ENCODE data around the gene TBC1D14. TPM values are rescaled to one million over a fixed set of nuclear protein-coding genes. Genes with fewer than 3 reads are reported as not detected.

The TBC1D14 gene
- total and polyA plus RNA-seq, 4 donors: 12.9 to 59.7 (median 25.9) TPM

GRCh38 chr4:6893449-6894085, 16.1 kb upstream of the TBC1D14 start:
- DNase-seq (no peak), ATAC-seq (ENCODE audit: low FRiP score) (no peak)
- Histone ChIP-seq H3K4me3 (ENCODE audit: low read length in 2 of 2) (no peak overlapping the region), H3K36me3 (ENCODE audit: control insufficient read depth in 1 of 2, insufficient read depth in 2 of 2, low read length in 1 of 2) (no peaks in the 10 kb centered on the region), H3K9me3 (ENCODE audit: control insufficient read depth, low read length) (no peaks in the 10 kb centered on the region), H3K27ac (ENCODE audit: low read depth in 1 of 2, low read length in 2 of 2) (no peak overlapping the region), H3K4me1 (ENCODE audit: control insufficient read depth in 1 of 2, insufficient read depth in 2 of 2, low read length in 2 of 2) (no peaks in the 10 kb centered on the region), H3K27me3 (ENCODE audit: control insufficient read depth in 1 of 2, insufficient read depth in 2 of 2, low read length in 1 of 2) (no peaks in the 10 kb centered on the region)
- intact Hi-C loops (cut with DNase I): no loop called here
- 75 to 81% methylated on average over 7 of the region's 7 CpGs for WGBS, 2 donors

- ATAC-seq (ENCODE audit: low FRiP score) (no peak), DNase-seq (no peak)
- intact Hi-C loops (cut with DNase I): no loop called here
- no peaks in the 10 kb centered on the region for H3K27me3 ChIP-seq (ENCODE audit: control insufficient read depth in 1 of 2, insufficient read depth in 2 of 2, low read length in 1 of 2)
- H3K4me3 ChIP-seq (ENCODE audit: low read length in 2 of 2): no peak overlapping the region
- no peaks in the 10 kb centered on the region for H3K4me1 ChIP-seq (ENCODE audit: control insufficient read depth in 1 of 2, insufficient read depth in 2 of 2, low read length in 2 of 2)
- H3K36me3 ChIP-seq (ENCODE audit: control insufficient read depth in 1 of 2, insufficient read depth in 2 of 2, low read length in 1 of 2): no peaks in the 10 kb centered on the region
- no peak overlapping the region for H3K27ac ChIP-seq (ENCODE audit: low read depth in 1 of 2, low read length in 2 of 2)
- no peaks in the 10 kb centered on the region for H3K9me3 ChIP-seq (ENCODE audit: control insufficient read depth, low read length)
- 91 to 93% methylated on average over 3 of the region's 3 CpGs for WGBS, 2 donors
These were observed 15.5 kb upstream of the TBC1D14 start for GRCh38 chr4:6894086-6894478.

GRCh38 chr4:6894528-6895498, 14.8 kb upstream of the TBC1D14 start:
- no peaks in the 10 kb centered on the region for H3K27me3 ChIP-seq (ENCODE audit: control insufficient read depth in 1 of 2, insufficient read depth in 2 of 2, low read length in 1 of 2)
- no peaks in the 10 kb centered on the region for H3K9me3 ChIP-seq (ENCODE audit: control insufficient read depth, low read length)
- H3K27ac ChIP-seq (ENCODE audit: low read depth in 1 of 2, low read length in 2 of 2): no peak overlapping the region
- ATAC-seq (ENCODE audit: low FRiP score) (no peak), DNase-seq (no peak)
- H3K4me1 ChIP-seq (ENCODE audit: control insufficient read depth in 1 of 2, insufficient read depth in 2 of 2, low read length in 2 of 2): no peaks in the 10 kb centered on the region
- H3K36me3 ChIP-seq (ENCODE audit: control insufficient read depth in 1 of 2, insufficient read depth in 2 of 2, low read length in 1 of 2): no peaks in the 10 kb centered on the region
- H3K4me3 ChIP-seq (ENCODE audit: low read length in 2 of 2): no peak overlapping the region
- WGBS, 2 donors: 87 to 88% methylated on average over 29 of the region's 29 CpGs
- intact Hi-C loops (cut with DNase I): no loop called here

- H3K27me3 ChIP-seq (ENCODE audit: control insufficient read depth in 1 of 2, insufficient read depth in 2 of 2, low read length in 1 of 2): no peaks in the 10 kb centered on the region
- intact Hi-C loops (cut with DNase I): no loop called here
- no peaks in the 10 kb centered on the region for H3K4me1 ChIP-seq (ENCODE audit: control insufficient read depth in 1 of 2, insufficient read depth in 2 of 2, low read length in 2 of 2)
- WGBS, 2 donors: 84% methylated on average over 5 of the region's 5 CpGs; no CpG with 5 or more reads in 1 of the 2 donors
- ATAC-seq (ENCODE audit: low FRiP score): no peak
- H3K4me3 ChIP-seq (ENCODE audit: low read length in 2 of 2): no peak overlapping the region
- no peak overlapping the region for H3K27ac ChIP-seq (ENCODE audit: low read depth in 1 of 2, low read length in 2 of 2)
- H3K36me3 ChIP-seq (ENCODE audit: control insufficient read depth in 1 of 2, insufficient read depth in 2 of 2, low read length in 1 of 2): no peaks in the 10 kb centered on the region
- DNase-seq: no peak
- no peaks in the 10 kb centered on the region for H3K9me3 ChIP-seq (ENCODE audit: control insufficient read depth, low read length)
These were observed 13.6 kb upstream of the TBC1D14 start for GRCh38 chr4:6896035-6896434.

GRCh38 chr4:6898763-6899162, 10.9 kb upstream of the TBC1D14 start:
- 88 to 92% methylated on average over 3 of the region's 3 CpGs for WGBS, 2 donors
- no peak overlapping the region for H3K4me3 ChIP-seq (ENCODE audit: low read length in 2 of 2)
- intact Hi-C loops (cut with DNase I): no loop called here
- no peak overlapping the region for H3K27ac ChIP-seq (ENCODE audit: low read depth in 1 of 2, low read length in 2 of 2)
- no peaks in the 10 kb centered on the region for H3K4me1 ChIP-seq (ENCODE audit: control insufficient read depth in 1 of 2, insufficient read depth in 2 of 2, low read length in 2 of 2)
- no peaks in the 10 kb centered on the region for H3K27me3 ChIP-seq (ENCODE audit: control insufficient read depth in 1 of 2, insufficient read depth in 2 of 2, low read length in 1 of 2)
- ATAC-seq (ENCODE audit: low FRiP score) (no peak), DNase-seq (no peak)
- no peaks in the 10 kb centered on the region for H3K9me3 ChIP-seq (ENCODE audit: control insufficient read depth, low read length)
- H3K36me3 ChIP-seq (ENCODE audit: control insufficient read depth in 1 of 2, insufficient read depth in 2 of 2, low read length in 1 of 2): no peaks in the 10 kb centered on the region

GRCh38 chr4:6900181-6900812, 9.3 kb upstream of the TBC1D14 start:
- no peak for DNase-seq
- 88 to 93% methylated on average over 10 of the region's 10 CpGs for WGBS, 2 donors

GRCh38 chr4:6900956-6901355, 8.7 kb upstream of the TBC1D14 start:
- DNase-seq (no peak), ATAC-seq (ENCODE audit: low FRiP score) (no peak)
- Histone ChIP-seq H3K4me3 (ENCODE audit: low read length in 2 of 2) (no peak overlapping the region), H3K36me3 (ENCODE audit: control insufficient read depth in 1 of 2, insufficient read depth in 2 of 2, low read length in 1 of 2) (no peaks in the 10 kb centered on the region), H3K9me3 (ENCODE audit: control insufficient read depth, low read length) (no peaks in the 10 kb centered on the region), H3K27me3 (ENCODE audit: control insufficient read depth in 1 of 2, insufficient read depth in 2 of 2, low read length in 1 of 2) (no peaks in the 10 kb centered on the region), H3K4me1 (ENCODE audit: control insufficient read depth in 1 of 2, insufficient read depth in 2 of 2, low read length in 2 of 2) (no peaks in the 10 kb centered on the region), H3K27ac (ENCODE audit: low read depth in 1 of 2, low read length in 2 of 2) (no peak overlapping the region)
- intact Hi-C loops (cut with DNase I): no loop called here
- WGBS, 2 donors: 82 to 88% methylated on average over 12 of the region's 12 CpGs

More at GRCh38 chr4:6900181-6900812, 9.3 kb upstream of the TBC1D14 start:
- Histone ChIP-seq H3K4me3 (ENCODE audit: low read length in 2 of 2) (no peak overlapping the region), H3K9me3 (ENCODE audit: control insufficient read depth, low read length) (no peaks in the 10 kb centered on the region), H3K4me1 (ENCODE audit: control insufficient read depth in 1 of 2, insufficient read depth in 2 of 2, low read length in 2 of 2) (no peaks in the 10 kb centered on the region), H3K27ac (ENCODE audit: low read depth in 1 of 2, low read length in 2 of 2) (no peak overlapping the region), H3K36me3 (ENCODE audit: control insufficient read depth in 1 of 2, insufficient read depth in 2 of 2, low read length in 1 of 2) (no peaks in the 10 kb centered on the region), H3K27me3 (ENCODE audit: control insufficient read depth in 1 of 2, insufficient read depth in 2 of 2, low read length in 1 of 2) (no peaks in the 10 kb centered on the region)
- intact Hi-C loops (cut with DNase I): no loop called here
- ATAC-seq (ENCODE audit: low FRiP score): no peak

GRCh38 chr4:6901669-6902317, 7.8 kb upstream of the TBC1D14 start:
- intact Hi-C loops (cut with DNase I): no loop called here
- no peak for ATAC-seq (ENCODE audit: low FRiP score)
- H3K4me1 ChIP-seq (ENCODE audit: control insufficient read depth in 1 of 2, insufficient read depth in 2 of 2, low read length in 2 of 2): no peaks in the 10 kb centered on the region
- no peaks in the 10 kb centered on the region for H3K27me3 ChIP-seq (ENCODE audit: control insufficient read depth in 1 of 2, insufficient read depth in 2 of 2, low read length in 1 of 2)
- no peak for DNase-seq
- WGBS, 2 donors: 71 to 75% methylated on average over 22 to 24 of the region's 24 CpGs
- H3K4me3 ChIP-seq (ENCODE audit: low read length in 2 of 2): no peak overlapping the region
- H3K9me3 ChIP-seq (ENCODE audit: control insufficient read depth, low read length): no peaks in the 10 kb centered on the region
- no peak overlapping the region for H3K27ac ChIP-seq (ENCODE audit: low read depth in 1 of 2, low read length in 2 of 2)
- H3K36me3 ChIP-seq (ENCODE audit: control insufficient read depth in 1 of 2, insufficient read depth in 2 of 2, low read length in 1 of 2): no peaks in the 10 kb centered on the region
